Neural cell (in vitro differentiated cells): Measurements from ENCODE around the gene KMT5C. TPM values are rescaled to one million over a fixed set of nuclear protein-coding genes. Genes with fewer than 3 reads are reported as not detected.

ENCODE experiments used
- H2AFZ ChIP-seq: fragments of 200-600, 300-800 bp; sonication (generic), shearing (Covaris generic); 2 replicates; pipeline ENCODE4 v1.6.0; 2014; ENCODE audit warnings: low read depth, mild to moderate bottlenecking, antibody characterized with exemption, low read length, moderate library complexity
- H3F3A ChIP-seq: fragments of 200-600 bp; shearing (Covaris generic); 2 replicates; pipeline ENCODE4 v1.6.1; 2016; ENCODE audit warnings: mild to moderate bottlenecking, moderate library complexity, mixed read lengths, antibody characterized with exemption, low read length; ENCODE audit not compliant: insufficient read depth, poor library complexity, severe bottlenecking
- H3K27ac ChIP-seq: fragments of 200-600, 300-800 bp; sonication (generic), shearing (Covaris generic); 2 replicates; pipeline ENCODE4 v1.5.1; 2014; ENCODE audit warnings: mild to moderate bottlenecking, low read length, moderate library complexity
- H3K27me3 ChIP-seq: fragments of 300-800, 200-600 bp; sonication (generic), shearing (Covaris generic); 2 replicates; pipeline ENCODE4 v1.6.0; 2014; ENCODE audit warnings: mild to moderate bottlenecking, low read depth, low read length, moderate library complexity; ENCODE audit not compliant: insufficient read depth
- H3K36me3 ChIP-seq: fragments of 300-800, 200-600 bp; sonication (generic), shearing (Covaris generic); 2 replicates; pipeline ENCODE4 v1.5.1; 2014; ENCODE audit warnings: mild to moderate bottlenecking, antibody characterized with exemption, low read length, moderate library complexity; ENCODE audit not compliant: insufficient read depth
- H3K4me2 ChIP-seq: fragments of 300-800, 200-600 bp; sonication (generic), shearing (Covaris generic); 2 replicates; pipeline ENCODE4 v1.6.0; 2014; ENCODE audit warnings: mild to moderate bottlenecking, low read length
- H3K4me3 ChIP-seq: fragments of 300-800, 200-600 bp; sonication (generic), shearing (Covaris generic); 2 replicates; pipeline ENCODE4 v1.5.1; 2014; ENCODE audit warnings: mild to moderate bottlenecking, low read length, moderate library complexity
- H3K79me2 ChIP-seq: fragments of 200-600 bp; shearing (Covaris generic); replicated peaks from 2 replicates; pipeline ENCODE4 v1.6.0; 2014; ENCODE audit warnings: mild to moderate bottlenecking, low read length, moderate library complexity; ENCODE audit not compliant: insufficient read depth
- H3K9ac ChIP-seq: fragments of 300-800, 200-600 bp; sonication (generic), shearing (Covaris generic); 2 replicates; pipeline ENCODE4 v1.6.1; 2016; ENCODE audit warnings: mild to moderate bottlenecking, low read length, mixed read lengths
- H3K9me2 ChIP-seq: fragments of 200-600 bp; shearing (Covaris generic); 2 replicates; pipeline ENCODE4 v1.6.1; 2016; ENCODE audit warnings: mild to moderate bottlenecking, low read length, mixed read lengths; ENCODE audit not compliant: insufficient read depth
- H3K9me3 ChIP-seq: fragments of 200-600, 300-800 bp; sonication (generic), shearing (Covaris generic); 2 replicates; pipeline ENCODE4 v1.6.1; 2016; ENCODE audit warnings: mild to moderate bottlenecking, mixed run types, low read length, moderate library complexity, mixed read lengths
- H4K20me1 ChIP-seq: fragments of 200-600 bp; shearing (Covaris generic); 2 replicates; pipeline ENCODE4 v1.6.1; 2016; ENCODE audit warnings: mild to moderate bottlenecking, mixed run types; ENCODE audit not compliant: insufficient read depth
- EP300 ChIP-seq: fragments of 450-650 bp; conservative IDR thresholded peaks from 2 replicates; pipeline ENCODE4 v1.6.1; 2014; ENCODE audit warnings: antibody characterized with exemption, mild to moderate bottlenecking, moderate library complexity; ENCODE audit not compliant: poor library complexity, severe bottlenecking
- EZH2 ChIP-seq: fragments of 200-600, 300-800 bp; shearing (Covaris generic), sonication (generic); IDR thresholded peaks from 2 replicates; pipeline ENCODE4 v1.6.1; 2014; ENCODE audit warnings: antibody characterized with exemption, low read length, borderline replicate concordance, mild to moderate bottlenecking; ENCODE audit not compliant: insufficient read depth, poor library complexity, severe bottlenecking
- MXI1 ChIP-seq: fragments of 450-650 bp; conservative IDR thresholded peaks from 2 replicates; pipeline ENCODE4 v1.6.1; 2014; ENCODE audit warnings: antibody characterized with exemption, mild to moderate bottlenecking; ENCODE audit not compliant: poor library complexity, severe bottlenecking
- POLR2AphosphoS5 ChIP-seq: IDR thresholded peaks from 2 replicates; pipeline ENCODE4 v1.6.1; 2012
- RAD21 ChIP-seq: fragments of 450-650 bp; conservative IDR thresholded peaks from 2 replicates; pipeline ENCODE4 v1.6.1; 2014; ENCODE audit warnings: antibody characterized with exemption, mild to moderate bottlenecking, moderate library complexity
- REST ChIP-seq: IDR thresholded peaks from 2 replicates; pipeline ENCODE4 v1.6.1; 2012; ENCODE audit warnings: borderline replicate concordance
- SMC3 ChIP-seq: fragments of 450-650 bp; conservative IDR thresholded peaks from 2 replicates; pipeline ENCODE4 v1.6.1; 2014; ENCODE audit warnings: antibody characterized with exemption, mild to moderate bottlenecking, moderate library complexity; ENCODE audit not compliant: poor library complexity
- TAF1 ChIP-seq: IDR thresholded peaks from 2 replicates; pipeline ENCODE4 v1.6.1; 2012; ENCODE audit warnings: low read depth
- polyA plus RNA-seq: library from polyadenylated mRNA; depleted of rRNA; stranded (reverse); fragments of >200 nt; gene quantifications from 2 replicates; pipeline ENCODE4 v1.2.3, GENCODE V29; 2014
- TF ChIP-seq, protein P1 (sequence below): fragments of 450-650 bp; IDR thresholded peaks from 2 replicates; pipeline ENCODE4 v1.5.1; 2014; ENCODE audit warnings: antibody characterized with exemption, mild to moderate bottlenecking, moderate library complexity; ENCODE audit not compliant: poor library complexity, severe bottlenecking

KMT5C gene
- polyA plus RNA-seq, 1 donor from 2014 or later = 50.9 TPM

- Histone ChIP-seq H3K36me3 (no peaks in the 10 kb centered on the region), H4K20me1 (no peaks in the 10 kb centered on the region), H3K79me2 (no peaks in the 10 kb centered on the region), H2AFZ (no peak overlapping the region), H3K27me3 (no peaks in the 10 kb centered on the region), H3K4me3 (no peak overlapping the region), H3K9me2 (no peaks in the 10 kb centered on the region), H3K27ac (no peak overlapping the region), H3K9me3 (no peaks in the 10 kb centered on the region), H3F3A (no peaks in the 10 kb centered on the region), H3K9ac (no peak overlapping the region), H3K4me2 (no peak overlapping the region)
- TF ChIP-seq SMC3 (no peak), MXI1 (no peak), EP300 (no peak), TAF1 (no peak), RAD21 (no peak)
- TF ChIP-seq, protein P1, sequence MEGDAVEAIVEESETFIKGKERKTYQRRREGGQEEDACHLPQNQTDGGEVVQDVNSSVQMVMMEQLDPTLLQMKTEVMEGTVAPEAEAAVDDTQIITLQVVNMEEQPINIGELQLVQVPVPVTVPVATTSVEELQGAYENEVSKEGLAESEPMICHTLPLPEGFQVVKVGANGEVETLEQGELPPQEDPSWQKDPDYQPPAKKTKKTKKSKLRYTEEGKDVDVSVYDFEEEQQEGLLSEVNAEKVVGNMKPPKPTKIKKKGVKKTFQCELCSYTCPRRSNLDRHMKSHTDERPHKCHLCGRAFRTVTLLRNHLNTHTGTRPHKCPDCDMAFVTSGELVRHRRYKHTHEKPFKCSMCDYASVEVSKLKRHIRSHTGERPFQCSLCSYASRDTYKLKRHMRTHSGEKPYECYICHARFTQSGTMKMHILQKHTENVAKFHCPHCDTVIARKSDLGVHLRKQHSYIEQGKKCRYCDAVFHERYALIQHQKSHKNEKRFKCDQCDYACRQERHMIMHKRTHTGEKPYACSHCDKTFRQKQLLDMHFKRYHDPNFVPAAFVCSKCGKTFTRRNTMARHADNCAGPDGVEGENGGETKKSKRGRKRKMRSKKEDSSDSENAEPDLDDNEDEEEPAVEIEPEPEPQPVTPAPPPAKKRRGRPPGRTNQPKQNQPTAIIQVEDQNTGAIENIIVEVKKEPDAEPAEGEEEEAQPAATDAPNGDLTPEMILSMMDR = no peak
Measured at GRCh38 chr19:55309448-55309847, 30.2 kb upstream of the KMT5C start.

- Histone ChIP-seq H3K27me3 (no peaks in the 10 kb centered on the region), H4K20me1 (no peaks in the 10 kb centered on the region), H3K27ac (no peak overlapping the region), H3K79me2 (no peaks in the 10 kb centered on the region), H3K4me2 (no peak overlapping the region), H3K9me3 (no peaks in the 10 kb centered on the region), H3K36me3 (no peaks in the 10 kb centered on the region), H3K4me3 (no peak overlapping the region), H2AFZ (no peak overlapping the region), H3K9me2 (no peaks in the 10 kb centered on the region), H3F3A (no peaks in the 10 kb centered on the region), H3K9ac (no peak overlapping the region)
- no peak for TF ChIP-seq EP300
- no peak for TF ChIP-seq POLR2AphosphoS5
- no peak for TF ChIP-seq TAF1
- no peak for TF ChIP-seq MXI1
- TF ChIP-seq EZH2 = no peak
- no peak for TF ChIP-seq RAD21
- no peak for TF ChIP-seq REST
- TF ChIP-seq, protein P1 = no peak
- no peak for TF ChIP-seq SMC3
Measured at GRCh38 chr19:55310498-55310897, 29.2 kb upstream of the KMT5C start.
